Stomach smooth muscle (tissue), 2 donors: Measurements from ENCODE around the gene ZNF497.

Source experiments
- H3K27ac ChIP-seq: one replicate; pipeline ENCODE4 v1.7.0; 2013; ENCODE audit warnings: mild to moderate bottlenecking, low read length, inconsistent platforms
- H3K27me3 ChIP-seq, 2 donors: one replicate each; pipeline ENCODE4 v1.7.0; 2013; ENCODE audit warnings: low read length in 2 of 2; ENCODE audit not compliant: insufficient read depth in 2 of 2, control insufficient read depth in 1 of 2
- H3K36me3 ChIP-seq, 2 donors: one replicate each; pipeline ENCODE4 v1.7.0; 2013; ENCODE audit warnings: low read length in 2 of 2; ENCODE audit not compliant: control insufficient read depth in 2 of 2, insufficient read depth in 2 of 2
- H3K4me1 ChIP-seq: one replicate; pipeline ENCODE4 v1.7.0; 2013; ENCODE audit warnings: low read length; ENCODE audit not compliant: control insufficient read depth, insufficient read depth
- H3K4me3 ChIP-seq, 2 donors: one replicate each; pipeline ENCODE4 v1.7.0; 2013; ENCODE audit warnings: low read length in 2 of 2
- H3K9ac ChIP-seq, 2 donors: one replicate each; pipeline ENCODE4 v1.7.0; 2013; ENCODE audit warnings: low read length in 2 of 2, mild to moderate bottlenecking in 1 of 2
- H3K9me3 ChIP-seq, 2 donors: one replicate each; pipeline ENCODE4 v1.7.0; 2013; ENCODE audit warnings: low read length in 2 of 2; ENCODE audit not compliant: control insufficient read depth in 2 of 2
- donor health status: healthy.
- donor health status: Pancreatic carcinoma.

ZNF497 gene

GRCh38 chr19:58392945-58393724, 30.6 kb upstream of the ZNF497 start:
- H3K4me3 ChIP-seq, result no peak overlapping the region
- H3K27ac ChIP-seq, result no peak overlapping the region
- peaks cover 22 to 25% of the 10 kb centered on the region in 2 donors for H3K27me3 ChIP-seq
- no peak overlapping the region for H3K9ac ChIP-seq
- H3K9me3 ChIP-seq, result no peaks in the 10 kb centered on the region
- peaks cover 30 to 34% of the 10 kb centered on the region in 2 donors for H3K36me3 ChIP-seq
- H3K4me1 ChIP-seq, result peaks cover 8% of the 10 kb centered on the region

- H3K27me3 ChIP-seq, result no peaks in the 10 kb centered on the region
- peaks cover 11 to 15% of the 10 kb centered on the region in 2 donors for H3K36me3 ChIP-seq
- no peaks in the 10 kb centered on the region for H3K9me3 ChIP-seq
- H3K27ac ChIP-seq, result no peak overlapping the region
- H3K4me1 ChIP-seq, result peaks cover 27% of the 10 kb centered on the region
- H3K9ac ChIP-seq, result peak overlapping the region in 1 of 2 donors; percentile 91
- H3K4me3 ChIP-seq, result peak overlapping the region; percentile 93 to 99
Measured at GRCh38 chr19:58388175-58388526, 25.6 kb upstream of the ZNF497 start.

- Histone ChIP-seq H3K27ac (peak overlapping the region; percentile 96), H3K9me3 (no peaks in the 10 kb centered on the region), H3K4me1 (peaks cover 27% of the 10 kb centered on the region), H3K9ac (peak overlapping the region; percentile 91 to 97), H3K4me3 (peak overlapping the region; percentile 93 to 99), H3K27me3 (no peaks in the 10 kb centered on the region), H3K36me3 (peaks cover 6 to 10% of the 10 kb centered on the region in 2 donors)
Measured at GRCh38 chr19:58387338-58388174, 25.0 kb upstream of the ZNF497 start.

GRCh38 chr19:58386576-58387337, 24.2 kb upstream of the ZNF497 start, which contains the start of gene RPS5:
RPS5 (plus strand) TSS chr19:58387269; CDS start chr19:58388138, 869 bp downstream.
- H3K4me1 ChIP-seq, result peaks cover 31% of the 10 kb centered on the region
- no peaks in the 10 kb centered on the region for H3K9me3 ChIP-seq
- peaks cover 6 to 10% of the 10 kb centered on the region in 2 donors for H3K36me3 ChIP-seq
- H3K27ac ChIP-seq, result peak within 1 kb of the TSS; percentile 96
- H3K4me3 ChIP-seq, result peak within 1 kb of the TSS; percentile 93 to 99
- peak within 1 kb of the TSS; percentile 95 to 97 for H3K9ac ChIP-seq
- no peaks in the 10 kb centered on the region for H3K27me3 ChIP-seq

GRCh38 chr19:58385891-58386575, 23.5 kb upstream of the ZNF497 start:
- Histone ChIP-seq H3K36me3 (peaks cover 6 to 10% of the 10 kb centered on the region in 2 donors), H3K4me1 (peaks cover 35% of the 10 kb centered on the region), H3K9ac (peak overlapping the region; percentile 95 to 97), H3K27me3 (no peaks in the 10 kb centered on the region), H3K4me3 (peak overlapping the region; percentile 76 to 93), H3K27ac (peak overlapping the region; percentile 96), H3K9me3 (no peaks in the 10 kb centered on the region)

GRCh38 chr19:58385313-58385890, 22.9 kb upstream of the ZNF497 start:
- Histone ChIP-seq H3K27me3 (no peaks in the 10 kb centered on the region), H3K9ac (peak overlapping the region; percentile 95 to 97), H3K4me1 (peaks cover 34% of the 10 kb centered on the region), H3K36me3 (peaks cover 2 to 10% of the 10 kb centered on the region in 2 donors), H3K27ac (peak overlapping the region; percentile 96), H3K9me3 (no peaks in the 10 kb centered on the region), H3K4me3 (peak overlapping the region; percentile 76 to 93)

GRCh38 chr19:58382997-58383603, 20.5 kb upstream of the ZNF497 start:
- Histone ChIP-seq H3K27me3 (no peaks in the 10 kb centered on the region), H3K9me3 (no peaks in the 10 kb centered on the region), H3K36me3 (peaks cover 0 to under 1% of the 10 kb centered on the region in 2 donors), H3K4me3 (no peak overlapping the region), H3K9ac (no peak overlapping the region), H3K27ac (no peak overlapping the region), H3K4me1 (peaks cover 44% of the 10 kb centered on the region)

- Histone ChIP-seq H3K9ac (peak overlapping the region; percentile 65 to 66), H3K4me1 (peaks cover 35% of the 10 kb centered on the region), H3K36me3 (no peaks in the 10 kb centered on the region), H3K27ac (peak overlapping the region; percentile 92), H3K4me3 (peak overlapping the region; percentile 78 to 85), H3K27me3 (no peaks in the 10 kb centered on the region), H3K9me3 (no peaks in the 10 kb centered on the region)
Measured at GRCh38 chr19:58381460-58382212, 19.1 kb upstream of the ZNF497 start.
